GM18867 (cell line): ENCODE results near the gene DOCK3.
"Not testable (repeated sequence)": the region's sequence is repeated elsewhere in the genome, so short reads cannot be mapped to it uniquely, and the experiment has no call there.

Experiments
- ATAC-seq: cut with Tn5 transposase; IDR thresholded peaks from one replicate; pipeline ENCODE4 v1.9.1; 2021; ENCODE audit warnings: mild to moderate bottlenecking, moderate library complexity; ENCODE audit not compliant: unreplicated experiment

DOCK3 gene

DNA sequence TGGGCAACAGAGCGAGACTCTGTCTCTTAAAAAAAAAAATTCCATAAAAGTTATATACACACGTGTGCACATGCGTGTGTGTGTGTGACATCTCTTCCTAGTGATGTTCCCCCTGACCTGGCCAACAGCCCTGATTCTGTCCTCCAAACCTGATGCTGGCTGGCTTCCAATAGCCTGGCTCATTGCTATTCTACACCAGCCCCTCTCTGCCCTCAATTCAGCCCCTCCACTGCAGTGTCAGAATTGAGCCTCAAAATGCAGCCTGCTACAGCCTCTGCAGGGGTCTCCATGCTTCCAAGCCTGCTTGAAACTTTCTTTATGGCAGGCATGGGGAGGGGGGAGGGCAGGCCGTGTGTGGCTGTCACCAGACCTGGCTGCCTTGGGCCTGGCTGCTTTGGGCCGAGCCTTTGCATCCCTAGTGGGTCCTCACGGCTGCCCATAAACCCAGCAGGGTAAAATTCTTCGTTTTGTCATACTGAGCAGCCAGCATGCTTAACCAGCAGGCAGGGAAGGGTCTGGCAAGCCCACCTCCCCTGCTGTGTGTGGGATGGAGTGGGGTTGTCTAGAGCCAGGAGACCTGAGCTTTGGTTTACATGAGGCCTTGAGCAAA, 22.7 kb upstream of the DOCK3 start:
- ATAC-seq, result no peak

DNA sequence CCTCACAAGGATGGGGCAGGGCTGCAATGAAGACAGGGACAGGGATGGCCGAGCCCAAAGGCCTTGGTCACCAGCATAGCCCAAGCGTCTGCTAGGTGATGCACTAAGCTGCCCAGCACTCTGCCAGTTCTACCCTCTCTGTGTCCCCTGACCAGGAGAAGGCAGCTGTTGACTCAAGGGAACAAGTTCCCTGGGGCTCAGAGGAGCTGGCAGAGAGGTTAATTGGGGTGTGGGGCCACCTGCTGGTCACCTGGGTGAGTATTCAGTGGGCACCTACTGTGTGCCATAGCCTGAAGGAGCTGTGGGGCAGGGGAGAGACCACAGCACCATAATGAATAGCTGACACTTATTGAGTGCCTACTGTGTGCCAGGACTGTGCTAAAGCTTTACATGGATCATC, 22.0 kb upstream of the DOCK3 start:
- ATAC-seq, result no peak

DNA sequence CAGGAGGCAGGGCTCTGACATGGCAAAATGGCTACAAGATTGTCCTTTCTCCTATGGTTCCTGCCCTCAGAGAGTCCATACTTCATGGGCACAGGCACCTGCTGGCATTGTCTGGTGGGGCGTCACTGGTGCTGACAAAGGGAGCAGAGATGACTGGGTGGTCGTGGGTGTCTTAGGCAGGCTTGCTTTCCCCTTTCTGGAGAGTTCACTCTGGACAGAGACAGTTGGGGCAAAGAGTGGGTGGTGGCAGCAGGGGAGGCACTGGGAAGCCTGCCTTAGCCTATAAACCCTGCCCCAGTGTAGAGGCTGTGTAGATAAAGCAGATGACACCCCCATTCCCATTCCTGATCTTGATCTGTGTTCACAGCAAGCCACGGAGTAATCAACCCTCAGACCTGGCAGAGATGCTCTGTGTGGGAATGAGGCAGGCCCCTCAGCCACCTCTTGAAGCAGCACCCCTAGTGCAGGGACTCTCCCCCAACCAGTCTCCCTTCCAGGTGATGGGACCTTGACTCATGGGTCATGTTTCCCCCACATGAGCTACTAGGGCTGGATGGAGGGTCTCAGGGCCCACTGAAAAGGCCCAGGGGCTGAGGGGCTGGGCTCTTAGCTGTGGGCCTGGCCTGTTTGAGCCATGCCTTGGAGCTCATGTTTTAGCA, 20.7 kb upstream of the DOCK3 start:
- no peak for ATAC-seq

DNA sequence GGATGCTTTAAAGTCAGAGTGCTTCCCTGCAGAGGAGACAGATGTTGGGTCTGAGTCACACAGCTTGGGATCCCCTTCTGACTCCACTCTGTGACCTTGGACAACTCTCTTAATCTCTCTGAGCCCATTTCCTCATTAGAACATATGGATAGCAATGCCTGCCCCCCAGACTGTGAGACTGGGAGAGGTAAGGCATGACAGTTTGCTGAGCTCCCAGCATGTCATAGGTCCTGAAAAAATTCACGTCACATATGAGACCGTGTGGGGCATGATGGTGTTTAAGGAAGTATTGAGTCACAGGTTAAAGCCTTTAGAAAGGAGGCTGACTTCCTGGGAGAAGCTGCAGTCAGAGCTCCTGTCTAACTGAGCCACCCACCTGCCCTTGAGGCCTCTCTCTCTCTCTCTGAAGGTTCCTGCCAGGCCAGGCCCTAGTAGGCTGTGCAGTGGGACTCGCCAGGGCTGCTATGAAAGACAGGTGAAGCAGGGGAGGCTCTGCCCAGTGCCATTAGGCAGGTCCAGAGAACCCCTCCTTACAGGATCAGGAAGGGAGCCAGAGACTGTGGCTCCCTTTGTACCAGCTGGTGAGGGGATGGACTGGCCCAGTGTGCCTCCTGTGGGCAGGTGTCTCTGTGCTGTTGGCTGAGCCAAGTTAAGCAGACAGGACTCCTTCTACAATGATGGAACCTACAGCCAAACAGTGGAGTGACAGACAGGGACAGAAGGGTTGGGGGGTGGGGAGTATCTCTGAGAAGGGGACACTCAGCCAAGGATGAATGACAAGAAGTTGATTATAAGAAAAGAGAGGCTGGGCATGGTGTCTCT, 19.5 kb upstream of the DOCK3 start:
- no peak for ATAC-seq

DNA sequence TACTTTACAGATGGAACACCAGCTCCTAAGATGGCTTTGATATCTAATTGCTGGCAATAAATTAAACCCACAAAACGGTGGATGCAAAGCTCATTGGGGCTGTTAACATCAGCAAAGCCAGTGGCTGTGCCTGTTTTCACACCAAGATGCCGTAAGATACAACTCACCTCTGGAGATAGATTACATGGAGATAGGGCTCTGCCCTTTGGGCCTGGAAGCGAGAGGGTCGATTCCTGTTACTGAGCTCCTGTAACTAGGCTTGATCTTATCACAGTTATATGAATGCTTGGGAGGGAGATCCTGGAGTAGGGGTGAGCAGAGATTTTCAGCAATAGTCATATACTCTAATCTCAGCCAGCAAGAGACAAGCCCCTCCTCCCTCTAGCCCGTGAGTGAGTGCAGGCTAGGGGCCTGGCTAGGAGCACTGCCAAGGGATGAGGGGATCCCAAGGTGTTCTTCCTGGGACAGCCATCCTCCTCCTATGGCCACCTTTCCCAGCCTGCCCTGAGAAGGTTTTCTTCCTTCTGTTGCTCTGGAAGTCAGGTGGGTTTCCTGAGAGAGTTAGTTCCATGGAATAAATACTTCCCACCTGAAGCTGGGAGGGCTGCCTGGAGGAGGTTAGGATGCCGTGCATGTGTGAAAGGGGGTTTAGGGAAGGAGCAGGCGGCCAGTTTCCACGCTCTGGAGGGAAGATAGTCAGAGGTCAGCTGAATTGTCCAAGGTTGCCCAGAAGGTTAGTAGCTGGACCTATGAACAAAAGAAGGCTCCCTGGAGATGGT, 18.1 kb upstream of the DOCK3 start:
- no peak for ATAC-seq

DNA sequence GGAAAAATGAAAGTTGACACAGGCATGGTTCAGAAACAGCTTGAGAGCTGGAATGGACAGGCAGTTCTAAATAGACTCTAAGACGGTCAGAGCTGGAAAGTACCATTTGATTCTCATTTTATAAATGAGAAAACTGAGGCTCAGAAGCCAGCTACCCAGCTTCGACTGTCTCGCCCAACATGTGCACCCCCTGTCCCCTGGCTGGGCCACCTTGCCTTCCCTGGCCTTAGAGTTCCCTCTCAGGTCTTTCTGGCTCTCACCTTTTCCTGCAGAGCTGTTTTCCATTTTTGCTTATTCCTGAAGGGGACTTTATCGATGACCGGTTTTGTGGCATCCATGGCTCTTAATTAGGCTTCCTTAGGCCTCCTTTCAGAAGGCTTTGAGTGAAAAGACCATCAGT, 17.3 kb upstream of the DOCK3 start:
- ATAC-seq, result no peak

DNA sequence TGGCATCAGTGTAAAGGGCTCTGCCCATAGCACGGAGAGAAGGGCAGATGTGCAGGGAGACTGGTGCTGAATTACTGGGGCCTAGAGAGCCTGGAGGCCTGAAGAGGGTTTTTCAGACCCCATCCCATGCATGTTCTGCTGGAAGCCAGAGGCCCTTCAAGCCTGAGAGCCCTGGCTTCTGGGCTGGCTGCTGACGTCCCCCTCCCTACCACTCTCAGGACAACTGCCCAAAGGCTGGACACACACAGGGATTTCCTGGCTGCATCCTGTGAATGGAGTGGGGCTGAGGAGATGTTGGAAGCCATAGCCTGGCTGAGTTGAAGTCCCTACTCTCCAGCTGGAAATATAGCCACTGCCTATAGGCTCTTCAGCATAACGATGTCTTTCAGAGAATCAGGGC, 16.9 kb upstream of the DOCK3 start:
- no peak for ATAC-seq

DNA sequence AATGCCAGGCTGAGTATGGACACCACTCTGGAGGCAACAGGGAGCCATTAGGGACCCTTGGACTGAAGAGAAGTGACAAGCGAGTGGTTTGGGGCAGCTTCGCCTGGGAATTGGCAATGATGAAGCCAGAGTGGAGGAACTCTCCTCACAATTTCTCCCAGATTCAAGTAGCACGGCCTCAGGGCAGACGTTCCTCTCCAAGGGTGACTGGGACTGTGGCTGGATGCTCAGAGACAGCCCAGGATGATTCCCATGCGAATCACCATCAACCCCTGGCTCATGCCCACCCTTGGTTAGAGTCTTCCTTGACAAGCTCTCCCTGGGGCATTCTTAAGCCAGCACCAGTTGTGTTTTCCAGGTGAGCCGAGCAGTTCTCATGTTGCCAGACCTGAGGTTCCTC, 16.3 kb upstream of the DOCK3 start:
- no peak for ATAC-seq

DNA sequence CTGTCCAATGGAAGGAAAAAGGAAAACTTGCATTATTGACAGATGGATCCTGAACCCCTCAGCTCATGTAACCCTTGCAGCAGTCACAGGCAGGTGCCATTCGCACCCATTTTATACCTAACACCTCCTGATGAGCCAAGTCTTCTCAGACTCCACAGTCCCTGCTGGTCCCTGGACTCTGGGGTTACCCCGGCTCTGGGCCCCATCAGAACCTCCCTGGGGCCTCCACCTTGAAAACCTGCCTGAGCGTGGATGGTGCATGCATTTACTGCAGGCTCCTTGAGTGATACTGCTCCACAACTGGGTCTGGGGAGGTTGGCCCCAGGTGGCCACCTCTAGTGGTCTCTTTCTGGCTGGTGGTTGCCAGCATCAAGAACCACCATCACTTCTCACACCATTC, 15.9 kb upstream of the DOCK3 start:
- ATAC-seq, result no peak

DNA sequence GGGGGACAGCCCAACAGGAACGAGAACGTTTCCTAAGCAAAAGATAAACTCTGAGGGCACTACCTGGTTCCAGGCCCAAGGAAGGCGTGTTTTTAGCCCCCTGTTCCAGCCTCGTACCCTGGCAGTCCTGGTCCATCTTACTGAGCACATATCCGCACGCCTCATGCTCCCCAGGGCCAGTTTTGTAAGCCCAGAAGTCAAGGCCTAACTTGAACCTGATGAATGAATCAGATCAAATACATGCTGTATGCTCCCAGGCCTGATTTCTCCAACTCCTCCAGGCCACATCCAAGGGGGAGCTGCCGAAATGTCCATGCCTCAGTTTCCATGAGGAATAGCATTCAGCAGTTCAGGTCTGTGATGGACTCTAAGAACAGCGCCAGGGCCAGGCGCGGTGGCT, 14.3 kb upstream of the DOCK3 start:
- no peak for ATAC-seq

DNA sequence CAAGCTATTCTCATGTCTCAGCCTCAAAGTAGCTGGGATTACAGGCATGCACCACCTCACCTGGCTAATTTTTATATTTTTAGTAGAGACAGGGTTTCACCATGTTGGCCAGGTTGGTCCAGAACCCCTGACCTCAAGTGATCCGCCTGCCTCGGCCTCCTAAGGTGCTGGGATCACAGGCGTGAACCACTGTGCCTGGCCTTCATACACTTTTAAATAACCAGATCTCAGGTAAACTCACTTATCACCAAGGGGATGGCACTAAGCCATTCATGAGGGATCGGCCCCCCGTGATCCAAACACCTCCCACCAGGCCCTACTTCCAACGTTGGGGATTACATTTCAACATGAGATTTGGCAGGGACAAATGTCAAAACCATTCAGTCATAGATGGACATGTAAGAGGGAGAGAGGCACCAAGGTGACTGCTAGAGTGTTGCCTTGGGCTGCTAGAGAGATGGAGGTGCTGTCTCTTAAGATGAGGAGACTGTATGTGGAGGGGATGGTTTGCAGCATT, 13.3 kb upstream of the DOCK3 start:
- ATAC-seq, result no peak

DNA sequence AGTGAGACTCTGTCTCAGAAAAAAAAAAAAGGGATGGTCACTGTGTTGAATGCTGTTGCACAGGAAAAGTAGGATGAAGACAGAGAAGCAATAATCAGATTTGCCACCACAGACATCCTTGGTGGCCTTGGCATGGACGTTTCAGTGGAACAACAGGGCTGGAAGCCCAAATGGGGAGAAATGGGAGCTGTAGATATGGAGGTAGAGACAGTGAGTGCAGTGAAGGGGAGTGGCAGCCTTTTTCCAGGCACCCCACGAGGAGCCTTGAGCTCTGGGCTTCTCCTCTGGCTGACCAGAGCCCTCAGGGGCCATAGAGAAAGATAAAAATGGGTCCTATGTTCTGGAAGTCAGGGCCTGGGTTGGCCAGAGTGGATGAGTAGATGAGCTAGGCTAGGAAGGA, 12.3 kb upstream of the DOCK3 start:
- ATAC-seq, result no peak

DNA sequence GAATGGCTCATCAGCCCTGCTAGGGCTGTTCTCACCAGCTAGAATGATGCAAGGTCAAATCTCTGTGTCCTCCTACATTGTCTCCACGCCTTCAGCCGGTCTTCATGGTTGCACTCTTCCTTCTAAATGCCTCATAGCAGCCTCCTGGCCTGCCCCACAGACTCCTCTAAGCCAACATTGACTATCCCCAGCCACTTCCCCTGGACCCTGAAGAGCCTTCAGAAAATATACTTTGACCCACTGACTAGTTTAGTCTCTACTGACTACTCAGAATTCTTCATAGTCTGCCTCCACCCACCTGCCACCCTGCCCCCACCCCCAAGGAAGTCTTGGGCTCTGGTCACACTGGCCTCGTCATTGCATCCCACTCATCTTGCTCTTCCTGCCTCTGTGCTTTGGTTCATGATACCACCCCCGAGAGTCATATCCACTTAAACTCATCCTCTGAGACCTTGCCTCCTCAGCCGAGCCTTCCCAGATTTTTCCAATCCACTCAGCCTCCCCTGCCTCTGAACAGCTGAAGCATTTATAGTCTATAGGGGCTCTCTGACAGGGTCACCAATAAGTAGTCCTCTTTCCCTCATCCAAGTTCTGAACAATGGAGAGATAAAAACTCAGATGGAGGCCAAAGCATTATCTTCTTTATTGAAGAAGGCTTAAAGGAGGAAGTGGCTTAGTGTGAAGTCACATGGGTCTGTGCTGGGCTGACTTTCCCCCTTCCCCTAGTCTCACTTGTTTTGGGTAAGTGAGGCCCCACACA, 9.5 kb upstream of the DOCK3 start:
- ATAC-seq, result no peak

DNA sequence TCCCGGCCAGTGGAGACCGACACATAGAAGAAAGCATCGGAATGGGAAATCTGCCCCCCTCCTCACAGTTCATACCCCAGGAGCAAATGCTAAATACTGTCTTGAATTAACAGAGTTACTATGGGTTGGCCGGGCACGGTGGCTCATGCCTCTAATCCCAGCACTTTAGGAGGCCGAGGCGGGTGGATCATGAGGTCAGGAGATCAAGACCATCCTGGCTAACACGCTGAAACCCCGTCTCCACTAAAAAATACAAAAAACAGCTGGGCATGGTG, 8.9 kb upstream of the DOCK3 start:
- not testable (repeated sequence) for ATAC-seq

DNA sequence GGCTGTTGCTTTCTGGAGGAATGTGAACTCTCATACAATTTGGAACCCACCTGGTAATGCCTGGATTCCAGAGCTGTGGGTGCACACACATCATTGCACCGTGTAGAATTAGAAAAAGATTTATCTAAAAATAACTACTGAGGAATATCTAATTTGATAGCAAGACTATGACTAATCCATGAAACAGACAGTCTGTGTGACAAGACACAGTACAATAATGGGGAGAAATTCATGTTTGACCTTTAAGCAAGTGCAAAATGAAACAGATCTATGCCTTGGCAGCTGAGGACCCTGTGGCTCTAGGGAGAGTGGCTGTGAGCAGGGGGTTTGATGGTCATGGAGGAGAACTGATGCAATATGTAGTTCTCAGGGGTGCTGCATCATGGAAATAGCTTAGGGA, 7.9 kb upstream of the DOCK3 start:
- ATAC-seq, result no peak

DNA sequence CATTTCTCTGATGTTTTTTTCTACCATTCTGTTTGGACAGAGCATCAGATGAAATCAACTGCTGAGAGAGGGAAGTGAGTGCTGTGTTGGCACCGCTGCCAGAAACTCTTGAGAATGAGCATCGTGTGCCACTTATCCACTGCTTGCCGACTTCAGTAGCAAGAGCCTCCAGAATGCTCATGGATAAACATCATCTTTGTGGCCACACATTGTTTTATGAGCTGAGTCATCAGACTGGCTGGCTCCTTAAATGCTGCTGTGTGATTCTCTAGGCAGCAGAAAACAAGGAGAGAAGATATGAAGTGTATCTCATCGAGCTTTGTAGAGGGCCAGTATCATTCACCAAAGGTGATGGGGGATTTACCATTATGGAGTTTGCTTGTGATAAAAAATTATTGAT, 3.4 kb upstream of the DOCK3 start:
- ATAC-seq, result no peak

DNA sequence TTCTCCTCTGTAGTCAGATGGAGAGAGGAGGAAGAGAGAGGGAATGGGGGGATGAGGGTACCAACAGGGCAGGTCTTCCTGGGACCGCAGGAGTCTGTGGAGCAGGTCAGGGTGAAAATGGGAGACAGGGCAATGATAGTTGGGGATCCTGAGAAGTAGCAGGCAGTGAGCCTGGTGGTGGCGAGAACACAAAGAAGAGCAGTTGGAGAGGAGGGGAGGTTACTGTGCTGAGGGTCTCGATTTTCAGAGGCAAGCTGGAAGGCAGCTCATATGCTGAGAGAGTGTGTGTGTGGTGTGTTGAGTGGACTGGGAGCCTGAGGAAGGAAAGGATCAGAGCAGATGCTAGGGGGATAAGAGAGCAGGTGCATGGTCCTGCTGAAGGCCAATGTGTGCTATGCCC, 2.1 kb upstream of the DOCK3 start:
- ATAC-seq, result no peak

DNA sequence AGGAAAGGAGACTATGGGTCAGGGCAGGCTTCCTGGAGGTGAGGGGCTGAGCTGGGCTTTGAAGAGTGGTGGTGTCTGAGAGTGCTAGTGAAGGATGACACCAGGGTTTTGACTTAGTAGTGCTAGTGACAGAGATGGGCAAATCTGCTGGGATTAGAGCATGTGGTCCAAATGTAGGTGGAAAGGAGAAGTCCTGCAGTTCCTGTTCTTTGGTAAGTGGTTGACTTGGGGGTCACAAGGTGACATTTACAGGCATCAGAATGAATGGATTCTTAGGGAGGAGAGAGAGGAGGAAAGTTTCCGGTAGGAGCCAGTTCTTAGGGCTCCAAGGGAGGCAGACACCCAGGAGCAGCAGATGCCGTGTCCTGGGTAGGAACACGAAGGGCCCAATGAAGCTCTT, 796 bp upstream of the DOCK3 start:
- no peak for ATAC-seq

DNA sequence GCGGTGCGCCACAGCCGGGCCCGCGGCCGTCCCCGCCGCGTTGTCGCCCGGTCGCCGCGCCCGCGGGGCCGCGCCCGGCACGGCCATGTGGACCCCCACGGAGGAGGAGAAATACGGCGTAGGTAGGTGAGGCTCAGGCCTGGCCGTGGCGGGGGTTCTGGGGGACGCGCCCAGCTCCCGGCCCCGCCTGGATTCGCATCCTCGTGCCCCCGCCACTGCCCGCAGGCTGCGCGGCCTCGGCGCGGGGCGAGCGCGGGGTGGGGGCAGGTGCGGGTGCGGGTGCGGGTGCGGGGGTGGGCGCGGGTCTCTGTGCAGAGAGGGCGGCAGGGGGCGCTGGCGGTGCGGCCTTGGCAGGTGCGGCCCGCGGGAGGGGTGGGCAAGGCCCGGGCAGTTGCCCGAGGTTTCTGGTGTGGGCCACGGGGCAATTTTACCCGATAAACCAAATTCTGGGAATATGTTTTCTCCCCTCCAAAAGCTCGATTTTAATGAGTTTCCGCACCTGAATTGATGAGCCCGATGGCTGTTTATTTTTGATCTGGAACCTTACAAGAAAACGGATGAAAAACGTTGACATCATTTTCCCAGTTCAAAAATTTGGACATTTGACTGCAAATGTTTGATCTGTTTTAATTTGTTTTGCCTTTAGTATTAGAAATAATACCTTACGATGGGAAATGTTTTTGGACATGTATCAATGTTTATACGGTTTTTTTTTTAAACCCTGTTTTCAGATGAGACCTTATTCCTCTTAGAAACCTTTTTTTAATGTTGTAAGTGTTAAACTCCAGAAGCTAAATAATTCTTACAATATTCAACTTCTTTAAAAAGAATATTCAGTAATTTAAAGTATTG, 678 bp downstream of the DOCK3 start:
- peak; percentile 22 for ATAC-seq
